CD4-positive, alpha-beta T cell (primary cell): ENCODE results near the gene SCUBE2. TPM values are rescaled to one million over a fixed set of nuclear protein-coding genes. Genes with fewer than 3 reads are reported as not detected.
"Not testable (repeated sequence)": the region's sequence is repeated elsewhere in the genome, so short reads cannot be mapped to it uniquely, and the experiment has no call there.

ENCODE experiments used
- ATAC-seq: fragments of 200-7000 bp; cut with Tn5 transposase; one replicate; pipeline ENCODE4 v1.10.0; 2022; ENCODE audit warnings: mild to moderate bottlenecking; ENCODE audit not compliant: poor library complexity
- CTCF ChIA-PET: fragments of 350-600 bp; sonication (Branson Sonifier 250); formaldehyde crosslinking; loops from one replicate; lab custom pipeline; 2021; ENCODE audit warnings: antibody characterized with exemption, inconsistent platforms; lab: Charles Lee
- POLR2A ChIA-PET: fragments of 350-600 bp; sonication (Branson Sonifier 250); formaldehyde crosslinking; loops from one replicate; lab custom pipeline; 2021; ENCODE audit warnings: antibody characterized with exemption, inconsistent platforms; lab: Charles Lee
- DNase-seq, 14 experiments: peaks; one replicate each; pipeline ENCODE4 v3.0.0-alpha.2; 2013 to 2020; ENCODE audit warnings: mixed read lengths in 2 of 14
- H3K27ac ChIP-seq, 2 donors: one replicate each; pipeline versions ENCODE4 v1.5.1 to v1.7.0; 2013; ENCODE audit warnings: low read length in 2 of 2, low read depth in 1 of 2, mild to moderate bottlenecking in 1 of 2
- H3K27me3 ChIP-seq, 2 experiments: 1 replicate in 1 of 2; 2 replicates in 1 of 2; pipeline versions ENCODE4 v1.6.1 to v1.7.0; 2013; ENCODE audit warnings: low read length in 2 of 2, control low read depth in 1 of 2, mild to moderate bottlenecking in 1 of 2, moderate library complexity in 1 of 2; ENCODE audit not compliant: insufficient read depth in 2 of 2, control insufficient read depth in 1 of 2
- H3K36me3 ChIP-seq: one replicate; pipeline ENCODE4 v1.6.1; 2013; ENCODE audit warnings: low read length, control low read depth; ENCODE audit not compliant: insufficient read depth
- H3K4me1 ChIP-seq: one replicate; pipeline ENCODE4 v1.6.1; 2013; ENCODE audit warnings: low read length, control low read depth; ENCODE audit not compliant: insufficient read depth
- H3K4me3 ChIP-seq: one replicate; pipeline ENCODE4 v1.5.1; 2013; ENCODE audit warnings: mild to moderate bottlenecking, low read length, moderate library complexity
- H3K9me3 ChIP-seq, 2 experiments: 1 replicate in 1 of 2; 2 replicates in 1 of 2; pipeline versions ENCODE4 v1.6.1 to v1.7.0; 2013; ENCODE audit warnings: low read length in 2 of 2, mild to moderate bottlenecking in 2 of 2, control low read depth in 1 of 2, moderate library complexity in 1 of 2; ENCODE audit not compliant: control insufficient read depth in 1 of 2, insufficient read depth in 1 of 2
- H3K27ac Mint-ChIP-seq: one replicate; pipeline ENCODE4 v1.8.0; 2020; ENCODE audit warnings: mixed read lengths
- H3K27me3 Mint-ChIP-seq: one replicate; pipeline ENCODE4 v1.8.0; 2021; ENCODE audit warnings: mixed read lengths
- H3K36me3 Mint-ChIP-seq: one replicate; pipeline ENCODE4 v1.8.0; 2021; ENCODE audit warnings: low read depth, mixed read lengths
- H3K4me1 Mint-ChIP-seq: one replicate; pipeline ENCODE4 v1.8.0; 2021; ENCODE audit warnings: low read depth, mixed read lengths
- H3K4me3 Mint-ChIP-seq: one replicate; pipeline ENCODE4 v1.8.0; 2020; ENCODE audit warnings: mild to moderate bottlenecking, mixed read lengths
- H3K9me3 Mint-ChIP-seq: one replicate; pipeline ENCODE4 v1.8.0; 2020; ENCODE audit warnings: mixed read lengths
- intact Hi-C, 2 experiments: fragments of 100-400 bp; cut with DNase I in 1 of 2; cut with micrococcal nuclease in 1 of 2; formaldehyde crosslinking; loops; one replicate each; pipeline versions ENCODE4 v1.15.1 to v1.9.0; 2023 to 2025; cut with DNase I, micrococcal nuclease
- total RNA-seq, 174 experiments: library from RNA in 2 of 174; stranded (reverse) in 2 of 174; gene quantifications; one replicate each; pipeline ENCODE4 v1.2.3 and lab custom pipeline; 2021 to 2026
- TF ChIP-seq, protein P1 (sequence below): fragments of 200-600 bp; IDR thresholded peaks from one replicate; pipeline ENCODE4 v1.8.0; 2022; ENCODE audit warnings: antibody characterized with exemption, mild to moderate bottlenecking

The SCUBE2 gene
- total RNA-seq, 2 experiments from 2014 or later: 0.17 TPM; not detected in 1

DNA sequence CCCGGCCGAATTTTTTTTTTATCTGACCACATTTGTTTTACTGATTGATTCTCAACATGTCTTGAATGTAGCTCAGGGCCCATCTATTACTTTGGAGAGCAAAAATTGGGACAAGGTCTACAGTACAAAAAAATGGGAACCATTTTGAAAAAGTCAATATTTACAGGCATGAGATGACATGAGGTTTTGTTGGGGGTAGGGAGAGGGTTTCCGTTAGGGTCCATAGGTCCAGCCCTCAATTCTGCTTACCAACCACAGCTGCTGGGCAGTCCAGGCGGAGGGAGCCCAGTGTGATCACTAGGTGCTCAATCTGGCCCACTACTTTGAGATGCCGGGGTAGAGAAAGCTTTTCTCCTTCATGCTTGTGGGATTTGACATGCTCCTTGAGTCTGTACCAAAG is 105.9 kb downstream of the SCUBE2 start:
- Histone ChIP-seq H3K36me3 (no peaks in the 10 kb centered on the region), H3K9me3 (no peaks in the 10 kb centered on the region), H3K4me3 (no peak overlapping the region), H3K27ac (no peak overlapping the region), H3K27me3 (no peaks in the 10 kb centered on the region), H3K4me1 (no peaks in the 10 kb centered on the region)
- POLR2A ChIA-PET: no interaction called here
- TF ChIP-seq, protein P1, sequence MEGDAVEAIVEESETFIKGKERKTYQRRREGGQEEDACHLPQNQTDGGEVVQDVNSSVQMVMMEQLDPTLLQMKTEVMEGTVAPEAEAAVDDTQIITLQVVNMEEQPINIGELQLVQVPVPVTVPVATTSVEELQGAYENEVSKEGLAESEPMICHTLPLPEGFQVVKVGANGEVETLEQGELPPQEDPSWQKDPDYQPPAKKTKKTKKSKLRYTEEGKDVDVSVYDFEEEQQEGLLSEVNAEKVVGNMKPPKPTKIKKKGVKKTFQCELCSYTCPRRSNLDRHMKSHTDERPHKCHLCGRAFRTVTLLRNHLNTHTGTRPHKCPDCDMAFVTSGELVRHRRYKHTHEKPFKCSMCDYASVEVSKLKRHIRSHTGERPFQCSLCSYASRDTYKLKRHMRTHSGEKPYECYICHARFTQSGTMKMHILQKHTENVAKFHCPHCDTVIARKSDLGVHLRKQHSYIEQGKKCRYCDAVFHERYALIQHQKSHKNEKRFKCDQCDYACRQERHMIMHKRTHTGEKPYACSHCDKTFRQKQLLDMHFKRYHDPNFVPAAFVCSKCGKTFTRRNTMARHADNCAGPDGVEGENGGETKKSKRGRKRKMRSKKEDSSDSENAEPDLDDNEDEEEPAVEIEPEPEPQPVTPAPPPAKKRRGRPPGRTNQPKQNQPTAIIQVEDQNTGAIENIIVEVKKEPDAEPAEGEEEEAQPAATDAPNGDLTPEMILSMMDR: no peak
- CTCF ChIA-PET: no interaction called here
- Mint-ChIP-seq H3K9me3 (no peaks in the 10 kb centered on the region), H3K27ac (no peak overlapping the region), H3K4me1 (no peaks in the 10 kb centered on the region), H3K4me3 (no peak overlapping the region), H3K27me3 (peaks cover 32% of the 10 kb centered on the region), H3K36me3 (no peaks in the 10 kb centered on the region)
- intact Hi-C loops: no loop called here
- ATAC-seq: no peak
- DNase-seq: no peak

DNA sequence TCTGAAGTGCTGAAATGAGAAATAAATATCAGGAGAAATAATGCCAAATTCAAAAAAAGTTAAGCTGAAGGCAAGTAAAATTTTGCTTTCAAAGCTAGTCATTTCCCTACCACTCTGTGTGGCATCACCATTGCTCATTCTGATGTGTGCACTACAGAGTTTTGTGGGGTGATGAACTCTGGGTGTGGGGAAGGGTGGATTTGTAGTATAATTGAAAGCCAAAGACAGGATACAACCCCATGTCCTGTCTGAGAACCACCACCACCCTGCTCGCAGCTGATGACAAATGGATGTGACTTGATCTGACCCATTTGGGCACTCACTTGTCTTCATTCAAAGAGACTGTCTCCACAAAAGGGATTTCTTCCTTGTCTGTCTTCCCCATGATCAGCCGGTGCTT is 107.8 kb downstream of the SCUBE2 start:
- Mint-ChIP-seq H3K27me3 (peaks cover 18% of the 10 kb centered on the region), H3K4me3 (no peak overlapping the region), H3K9me3 (no peaks in the 10 kb centered on the region), H3K27ac (no peak overlapping the region), H3K4me1 (no peaks in the 10 kb centered on the region), H3K36me3 (no peaks in the 10 kb centered on the region)
- Histone ChIP-seq H3K36me3 (no peaks in the 10 kb centered on the region), H3K27me3 (no peaks in the 10 kb centered on the region), H3K4me1 (no peaks in the 10 kb centered on the region), H3K9me3 (no peaks in the 10 kb centered on the region), H3K4me3 (no peak overlapping the region), H3K27ac (no peak overlapping the region)
- ChIA-PET POLR2A (no interaction called here), CTCF (no interaction called here)
- intact Hi-C loops: no loop called here
- TF ChIP-seq, protein P1: no peak
- ATAC-seq (no peak), DNase-seq (no peak)

DNA sequence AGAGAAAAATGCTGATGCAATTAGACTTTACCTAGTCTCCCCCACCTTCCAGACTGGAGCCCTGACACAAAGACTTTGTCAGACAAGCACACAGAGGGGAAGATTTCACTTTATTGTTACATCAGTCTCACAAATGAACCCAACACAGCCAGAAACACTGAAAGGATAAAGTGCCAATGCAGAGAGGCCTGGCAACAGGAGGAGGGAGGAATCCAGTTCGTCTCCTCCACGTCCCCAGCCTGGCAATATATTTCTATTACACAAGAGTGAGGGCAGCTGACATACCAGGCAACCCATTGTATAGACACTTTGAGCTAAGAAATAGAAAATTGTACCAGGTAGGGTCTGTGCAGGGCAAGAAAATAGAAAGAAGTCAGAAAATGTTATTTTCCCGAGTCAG is 110.9 kb downstream of the SCUBE2 start:
- no peaks in the 10 kb centered on the region for H3K9me3 Mint-ChIP-seq
- Histone ChIP-seq H3K9me3 (no peaks in the 10 kb centered on the region), H3K4me1 (no peaks in the 10 kb centered on the region), H3K27me3 (no peaks in the 10 kb centered on the region), H3K36me3 (no peaks in the 10 kb centered on the region), H3K4me3 (no peak overlapping the region), H3K27ac (no peak overlapping the region)
- H3K4me3 Mint-ChIP-seq: no peak overlapping the region
- ATAC-seq (no peak), DNase-seq (no peak)
- POLR2A ChIA-PET: no interaction called here
- TF ChIP-seq, protein P1: no peak
- no peak overlapping the region for H3K27ac Mint-ChIP-seq
- CTCF ChIA-PET: no interaction called here
- no peaks in the 10 kb centered on the region for H3K36me3 Mint-ChIP-seq
- H3K4me1 Mint-ChIP-seq: no peaks in the 10 kb centered on the region
- intact Hi-C loops: no loop called here
- no peaks in the 10 kb centered on the region for H3K27me3 Mint-ChIP-seq

DNA sequence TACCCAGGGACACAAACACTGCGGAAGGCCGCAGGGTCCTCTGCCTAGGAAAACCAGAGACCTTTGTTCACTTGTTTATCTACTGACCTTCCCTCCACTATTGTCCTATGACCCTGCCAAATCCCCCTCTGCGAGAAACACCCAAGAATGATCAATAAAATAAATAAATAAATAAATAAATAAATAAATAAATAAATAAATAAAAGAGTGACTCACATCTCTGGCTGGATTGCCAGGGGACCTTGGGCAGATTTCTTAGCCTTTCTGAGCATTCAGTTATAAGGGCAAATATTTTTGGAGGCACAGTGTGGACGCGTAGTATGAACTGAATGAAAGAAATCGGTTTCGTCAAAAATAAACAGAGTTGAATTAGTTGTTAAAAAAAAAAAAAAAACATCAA is 112.0 kb downstream of the SCUBE2 start:
- H3K27me3 ChIP-seq, H3K27ac Mint-ChIP-seq, DNase-seq, H3K4me1 ChIP-seq, intact Hi-C loops, H3K9me3 Mint-ChIP-seq, H3K36me3 ChIP-seq, POLR2A ChIA-PET, ATAC-seq, H3K27me3 Mint-ChIP-seq, H3K4me3 ChIP-seq, H3K9me3 ChIP-seq, H3K4me3 Mint-ChIP-seq, H3K36me3 Mint-ChIP-seq, H3K27ac ChIP-seq, CTCF ChIA-PET, H3K4me1 Mint-ChIP-seq: not testable (repeated sequence)
